ENCODE measurements around the gene ACAD11.

Gene ACAD11

DNA sequence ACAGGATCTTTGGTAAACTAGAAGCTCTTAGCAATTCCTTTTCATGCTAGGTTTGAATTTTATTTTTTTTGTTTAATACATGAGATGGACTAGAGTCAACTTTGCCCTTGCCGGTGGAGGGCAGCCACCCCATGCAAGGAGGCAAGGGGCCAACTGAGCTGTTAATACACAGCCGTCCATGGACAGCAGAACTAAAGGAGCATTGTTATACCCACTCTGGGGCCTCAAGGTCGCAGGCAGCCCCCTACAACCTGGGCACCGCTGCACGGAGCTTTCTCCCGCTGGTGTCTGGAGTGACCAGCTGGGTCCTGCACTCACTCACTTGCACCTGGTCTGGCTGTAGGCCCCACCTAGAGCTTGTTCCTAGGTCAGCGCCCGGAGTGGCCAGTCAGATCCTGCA, 110.4 kb downstream of the ACAD11 start:
- TF ChIP-seq, protein P1, sequence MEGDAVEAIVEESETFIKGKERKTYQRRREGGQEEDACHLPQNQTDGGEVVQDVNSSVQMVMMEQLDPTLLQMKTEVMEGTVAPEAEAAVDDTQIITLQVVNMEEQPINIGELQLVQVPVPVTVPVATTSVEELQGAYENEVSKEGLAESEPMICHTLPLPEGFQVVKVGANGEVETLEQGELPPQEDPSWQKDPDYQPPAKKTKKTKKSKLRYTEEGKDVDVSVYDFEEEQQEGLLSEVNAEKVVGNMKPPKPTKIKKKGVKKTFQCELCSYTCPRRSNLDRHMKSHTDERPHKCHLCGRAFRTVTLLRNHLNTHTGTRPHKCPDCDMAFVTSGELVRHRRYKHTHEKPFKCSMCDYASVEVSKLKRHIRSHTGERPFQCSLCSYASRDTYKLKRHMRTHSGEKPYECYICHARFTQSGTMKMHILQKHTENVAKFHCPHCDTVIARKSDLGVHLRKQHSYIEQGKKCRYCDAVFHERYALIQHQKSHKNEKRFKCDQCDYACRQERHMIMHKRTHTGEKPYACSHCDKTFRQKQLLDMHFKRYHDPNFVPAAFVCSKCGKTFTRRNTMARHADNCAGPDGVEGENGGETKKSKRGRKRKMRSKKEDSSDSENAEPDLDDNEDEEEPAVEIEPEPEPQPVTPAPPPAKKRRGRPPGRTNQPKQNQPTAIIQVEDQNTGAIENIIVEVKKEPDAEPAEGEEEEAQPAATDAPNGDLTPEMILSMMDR (IDR thresholded peaks at IDR 0.05; ENCODE audit: control insufficient read depth, extremely low read depth, insufficient read depth): no peak
- H3K4me3 ChIP-seq (ENCODE audit: low read depth, low read length): no peak overlapping the region

DNA sequence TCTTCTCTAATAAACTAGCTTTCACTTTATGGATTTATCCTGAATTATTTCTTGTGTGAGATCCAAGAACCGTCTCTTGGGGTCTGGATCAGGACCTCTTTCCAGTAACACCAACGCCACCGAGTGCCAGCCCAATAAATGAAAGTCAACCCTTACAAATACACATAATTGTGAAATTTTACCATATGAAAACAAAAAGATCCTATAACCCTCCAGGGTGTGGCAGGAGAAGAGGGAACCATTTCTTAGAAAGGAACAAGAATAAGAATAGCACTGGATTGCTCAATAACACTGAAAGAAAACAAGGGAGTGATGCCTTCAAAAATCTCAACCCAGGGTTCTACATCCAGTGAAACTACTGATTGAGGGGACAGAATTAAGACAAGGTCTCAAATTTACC, 114.1 kb downstream of the ACAD11 start:
- no peak for DNase-seq (ENCODE audit: low read depth)
- TF ChIP-seq, protein P1 (IDR thresholded peaks at IDR 0.05; ENCODE audit: control insufficient read depth, extremely low read depth, insufficient read depth): no peak
- H3K4me3 ChIP-seq (ENCODE audit: low read depth, low read length): no peak overlapping the region

More for the DNA sequence above, 110.4 kb downstream of the ACAD11 start:
- DNase-seq (ENCODE audit: low read depth): no peak

DNA sequence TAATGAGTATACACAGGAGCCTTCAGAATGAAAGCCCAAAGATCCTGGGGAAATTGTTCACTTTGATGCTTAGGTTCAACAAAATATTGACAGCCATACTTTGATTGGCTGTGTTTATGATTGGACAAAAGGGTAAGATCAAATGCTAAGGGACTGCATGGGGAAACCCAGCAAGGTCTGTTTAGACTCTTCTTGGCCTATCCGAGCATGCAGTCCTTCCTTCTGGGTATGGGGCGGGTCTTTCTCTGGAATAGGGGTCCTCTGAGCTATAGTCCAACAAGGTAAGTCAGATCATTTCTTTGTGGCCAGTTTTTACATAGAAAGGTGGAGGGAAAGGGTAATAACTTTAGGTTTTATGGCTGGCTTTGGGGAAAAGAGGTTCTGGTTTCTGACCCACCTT, 115.5 kb downstream of the ACAD11 start:
- TF ChIP-seq, protein P1 (IDR thresholded peaks at IDR 0.05; ENCODE audit: control insufficient read depth, extremely low read depth, insufficient read depth): no peak
- no peak overlapping the region for H3K4me3 ChIP-seq (ENCODE audit: low read depth, low read length)
- no peak for DNase-seq (ENCODE audit: low read depth)

DNA sequence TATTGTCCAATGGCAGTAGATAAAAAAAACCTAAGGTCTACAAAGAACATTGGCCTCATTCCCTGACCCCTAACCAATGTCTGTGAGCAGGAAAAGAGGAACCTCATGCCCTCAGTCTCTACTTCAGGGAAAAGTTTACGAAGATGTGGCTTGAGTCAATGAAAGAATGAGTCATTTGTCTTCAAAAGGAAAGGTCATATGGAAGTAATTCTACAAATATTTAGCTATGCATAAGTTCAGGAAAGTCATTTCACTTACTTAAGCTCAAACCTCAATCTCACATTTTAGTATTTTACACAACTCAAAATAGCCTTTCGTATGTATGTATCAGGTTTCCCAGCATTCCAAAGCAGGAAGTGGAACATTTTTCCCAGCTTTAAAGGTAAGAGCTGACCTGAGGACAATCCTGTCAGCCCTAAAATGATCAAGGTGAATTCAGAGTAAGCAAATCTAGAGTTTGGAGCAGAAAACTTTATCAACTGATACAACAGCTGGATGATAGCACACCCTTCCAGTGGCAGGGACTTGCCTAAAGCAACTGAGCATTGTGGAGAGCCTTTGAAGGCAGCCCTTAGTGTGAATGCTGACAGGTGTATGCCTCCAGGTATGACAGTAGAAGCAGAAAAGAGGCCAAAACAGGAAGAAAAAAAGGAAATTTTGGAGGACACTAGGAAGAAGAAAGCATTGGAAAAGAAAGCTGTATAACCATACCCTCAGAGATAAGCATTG, 116.4 kb downstream of the ACAD11 start:
- DNase-seq (ENCODE audit: low read depth): no peak
- TF ChIP-seq, protein P1 (IDR thresholded peaks at IDR 0.05; ENCODE audit: control insufficient read depth, extremely low read depth, insufficient read depth): no peak
- H3K4me3 ChIP-seq (ENCODE audit: low read depth, low read length): no peak overlapping the region

DNA sequence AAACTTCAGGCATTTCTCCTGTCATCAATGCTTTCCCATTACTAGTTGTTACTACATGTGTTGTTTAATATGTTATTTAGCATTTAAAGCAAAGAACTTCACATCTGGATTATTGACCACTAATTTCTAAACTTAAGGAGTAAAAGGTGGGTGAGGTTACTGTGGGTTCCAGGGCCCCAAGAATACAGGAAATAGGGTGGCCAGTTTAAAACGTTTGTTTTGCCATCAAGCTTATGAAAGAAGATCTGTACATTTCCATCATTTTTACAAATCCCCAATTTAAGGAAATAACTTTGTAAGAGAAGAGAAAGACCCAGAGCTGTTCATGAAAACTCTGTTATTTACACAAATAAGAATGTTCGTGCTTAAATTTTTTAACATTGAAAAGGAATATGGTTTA, 117.0 kb downstream of the ACAD11 start:
- no peak for DNase-seq (ENCODE audit: low read depth)
- no peak overlapping the region for H3K4me3 ChIP-seq (ENCODE audit: low read depth, low read length)
- TF ChIP-seq, protein P1 (IDR thresholded peaks at IDR 0.05; ENCODE audit: control insufficient read depth, extremely low read depth, insufficient read depth): no peak

DNA sequence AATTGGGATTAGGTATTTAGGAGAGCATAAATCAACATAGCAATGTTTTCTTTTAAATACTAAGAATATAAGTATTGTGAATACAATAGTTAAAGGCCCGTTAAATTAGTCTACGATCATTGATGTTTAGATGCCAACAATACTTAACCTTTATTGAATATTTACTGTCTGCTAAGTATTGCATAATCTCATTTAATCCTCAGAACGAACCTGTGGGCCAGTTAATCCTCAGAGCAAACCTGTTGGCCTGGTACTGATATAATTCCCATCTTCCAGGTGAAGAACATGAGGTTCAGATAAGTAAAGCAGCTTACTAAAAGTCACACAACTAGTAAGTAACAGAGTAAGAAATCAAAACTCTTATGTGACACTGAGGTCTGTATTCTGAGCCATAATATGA, 119.9 kb downstream of the ACAD11 start:
- no peak for DNase-seq (ENCODE audit: low read depth)
- TF ChIP-seq, protein P1 (IDR thresholded peaks at IDR 0.05; ENCODE audit: control insufficient read depth, extremely low read depth, insufficient read depth): no peak

DNA sequence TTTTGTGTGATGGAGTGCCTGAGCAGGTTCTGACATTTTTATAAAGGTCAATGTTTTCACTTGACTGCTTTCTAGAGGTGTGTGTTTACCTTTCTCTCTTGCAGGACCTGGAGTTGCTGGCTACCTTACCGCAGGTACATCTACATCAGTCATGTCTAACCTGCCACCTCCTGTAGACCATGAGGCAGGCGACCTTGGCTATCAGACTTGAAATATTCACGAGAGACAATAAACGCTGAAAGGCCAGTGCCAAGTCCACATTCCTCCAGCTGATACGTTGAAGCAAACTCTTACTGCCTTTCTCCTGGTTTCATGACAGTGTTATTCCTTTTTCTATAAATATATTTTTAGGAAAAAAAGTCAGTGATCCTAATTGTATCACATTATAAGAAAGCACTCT, 121.5 kb downstream of the ACAD11 start:
- TF ChIP-seq, protein P1 (IDR thresholded peaks at IDR 0.05; ENCODE audit: control insufficient read depth, extremely low read depth, insufficient read depth): no peak
- H3K4me3 ChIP-seq (ENCODE audit: low read depth, low read length): no peak overlapping the region
- no peak for DNase-seq (ENCODE audit: low read depth)

More for the DNA sequence above, 119.9 kb downstream of the ACAD11 start:
- no peak overlapping the region for H3K4me3 ChIP-seq (ENCODE audit: low read depth, low read length)
